SK-N-SH (cell line): ENCODE data around the gene WDR86. TPM values are rescaled to one million over a fixed set of nuclear protein-coding genes. Genes with fewer than 3 reads are reported as not detected.

Experiments
- CTCF ChIA-PET: fragments of 300-600, 350-600 bp; formaldehyde crosslinking; extraction: SDS; loops from one replicate; lab custom pipeline; 2021; lab: Yijun Ruan, JAX
- POLR2A ChIA-PET: fragments of 350-600 bp; sonication (Branson Sonifier 250); formaldehyde crosslinking; extraction: SDS; loops from one replicate; lab custom pipeline; 2020; ENCODE audit warnings: antibody characterized with exemption, inconsistent platforms; lab: Yijun Ruan, JAX
- DNase-seq: peaks from one replicate; pipeline ENCODE4 v3.0.0; 2012
- H2AFZ ChIP-seq: fragments of 200-600 bp; sonication (generic); 2 replicates; pipeline ENCODE4 v1.8.1; 2016; ENCODE audit warnings: antibody characterized with exemption, mild to moderate bottlenecking, low read depth
- H3F3A ChIP-seq: fragments of 200-600 bp; sonication (generic); replicated peaks from 2 replicates; pipeline ENCODE3; 2016; ENCODE audit warnings: antibody characterized with exemption, mild to moderate bottlenecking; ENCODE audit not compliant: insufficient read depth
- H3K27ac ChIP-seq, 2 experiments: fragments of 200-500 bp in 1 of 2; fragments of 200-600 bp in 1 of 2; sonication (Bioruptor generic) in 1 of 2; sonication (generic), shearing (Covaris generic) in 1 of 2; 2 replicates each; pipeline versions ENCODE4 v1.5.1 to v1.6.1; 2014 to 2016; ENCODE audit warnings: low read depth in 2 of 2, inconsistent platforms in 1 of 2, low read length in 1 of 2, mild to moderate bottlenecking in 1 of 2, mixed read lengths in 1 of 2
- H3K27me3 ChIP-seq: fragments of 200-600 bp; sonication (generic), shearing (Covaris generic); 2 replicates; pipeline ENCODE4 v1.6.1; 2016; ENCODE audit warnings: mixed run types; ENCODE audit not compliant: insufficient read depth
- H3K36me3 ChIP-seq, 2 experiments: fragments of 200-500 bp in 1 of 2; fragments of 200-600 bp in 1 of 2; sonication (Bioruptor generic) in 1 of 2; sonication (generic) in 1 of 2; replicated peaks in 1 of 2; 2 replicates each; pipeline versions ENCODE3 to v1.5.1; 2014 to 2016; ENCODE audit warnings: low read length in 1 of 2, mild to moderate bottlenecking in 1 of 2; ENCODE audit not compliant: insufficient read depth in 2 of 2, control insufficient read depth in 1 of 2
- H3K4me1 ChIP-seq, 2 experiments: fragments of 200-500 bp in 1 of 2; fragments of 200-600 bp in 1 of 2; sonication (Bioruptor generic) in 1 of 2; sonication (generic), shearing (Covaris generic) in 1 of 2; 2 replicates each; pipeline versions ENCODE4 v1.5.1 to v1.6.1; 2014 to 2016; ENCODE audit warnings: low read depth in 1 of 2, low read length in 1 of 2, mixed run types in 1 of 2; ENCODE audit not compliant: insufficient read depth in 2 of 2, control insufficient read depth in 1 of 2
- H3K4me2 ChIP-seq: fragments of 200-600 bp; sonication (generic), shearing (Covaris generic); 2 replicates; pipeline ENCODE4 v1.6.1; 2017; ENCODE audit warnings: mixed run types
- H3K4me3 ChIP-seq, 2 experiments: fragments of 200-500 bp in 1 of 2; fragments of 200-600 bp in 1 of 2; sonication (Bioruptor generic) in 1 of 2; sonication (generic), shearing (Covaris generic) in 1 of 2; 2 replicates each; pipeline versions ENCODE4 v1.5.1 to v1.8.1; 2014 to 2016; ENCODE audit warnings: low read depth in 2 of 2, inconsistent platforms in 1 of 2, low read length in 1 of 2, mild to moderate bottlenecking in 1 of 2, mixed read lengths in 1 of 2, moderate library complexity in 1 of 2
- H3K79me2 ChIP-seq: fragments of 200-600 bp; sonication (generic); 2 replicates; pipeline ENCODE4 v1.8.1; 2017; ENCODE audit warnings: mild to moderate bottlenecking; ENCODE audit not compliant: insufficient read depth
- H3K9ac ChIP-seq: fragments of 200-600 bp; sonication (generic); 2 replicates; pipeline ENCODE4 v1.6.1; 2017; ENCODE audit warnings: mixed run types
- H3K9me2 ChIP-seq: fragments of 200-600 bp; sonication (generic); 2 replicates; pipeline ENCODE4 v1.6.1; 2017; ENCODE audit warnings: mixed run types
- H3K9me3 ChIP-seq: fragments of 200-600 bp; sonication (generic); 2 replicates; pipeline ENCODE4 v1.6.1; 2017; ENCODE audit warnings: mixed run types, mild to moderate bottlenecking, moderate library complexity
- H4K20me1 ChIP-seq: fragments of 200-600 bp; sonication (generic); 2 replicates; pipeline ENCODE4 v1.6.1; 2017; ENCODE audit warnings: mild to moderate bottlenecking, mixed run types; ENCODE audit not compliant: insufficient read depth
- EP300 ChIP-seq, 2 experiments: IDR thresholded peaks; 2 replicates each; pipeline versions ENCODE4 v1.4.0 to v1.6.1; 2012; ENCODE audit warnings: borderline replicate concordance in 1 of 2, low read depth in 1 of 2, low read length in 1 of 2
- EZH2phosphoT487 ChIP-seq: fragments of 200-600 bp; sonication (generic); IDR thresholded peaks from 2 replicates; pipeline ENCODE4 v1.6.1; 2017; ENCODE audit warnings: low read depth, mixed run types, mild to moderate bottlenecking, antibody characterized with exemption, moderate library complexity, borderline replicate concordance
- FOSL2 ChIP-seq: IDR thresholded peaks from 2 replicates; pipeline ENCODE4 v1.4.0; 2012; ENCODE audit warnings: low read depth, mild to moderate bottlenecking, moderate library complexity, borderline replicate concordance
- FOXJ3 ChIP-seq: sonication (generic); formaldehyde crosslinking; IDR thresholded peaks from 2 replicates; pipeline ENCODE4 v1.5.1; 2020; ENCODE audit warnings: mild to moderate bottlenecking, missing genetic modification reagents
- FOXM1 ChIP-seq: IDR thresholded peaks from 2 replicates; pipeline ENCODE4 v1.4.0; 2012; ENCODE audit warnings: low read depth, mild to moderate bottlenecking
- GABPA ChIP-seq: IDR thresholded peaks from 2 replicates; pipeline ENCODE4 v1.4.0; 2012; ENCODE audit warnings: low read depth, mild to moderate bottlenecking
- GATA2 ChIP-seq: sonication (generic); formaldehyde crosslinking; IDR thresholded peaks from 2 replicates; pipeline ENCODE4 v1.5.0; 2020; ENCODE audit warnings: mild to moderate bottlenecking, missing genetic modification reagents
- JUND ChIP-seq: IDR thresholded peaks from 2 replicates; pipeline ENCODE4 v1.4.0; 2012
- NFIC ChIP-seq: IDR thresholded peaks from 2 replicates; pipeline ENCODE4 v1.4.0; 2012; ENCODE audit warnings: borderline replicate concordance
- NRF1 ChIP-seq: IDR thresholded peaks from 2 replicates; pipeline ENCODE4 v1.6.1; 2012; ENCODE audit warnings: low read depth, mild to moderate bottlenecking, low read length
- POLR2AphosphoS5 ChIP-seq: IDR thresholded peaks from 2 replicates; pipeline ENCODE4 v1.6.1; 2012; ENCODE audit warnings: low read depth, low read length
- RXRA ChIP-seq: IDR thresholded peaks from 2 replicates; pipeline ENCODE4 v1.4.0; 2012; ENCODE audit warnings: low read depth, mild to moderate bottlenecking, borderline replicate concordance
- SMC3 ChIP-seq: IDR thresholded peaks from 2 replicates; pipeline ENCODE4 v1.6.1; 2012; ENCODE audit warnings: low read depth, low read length, improper control_type of control experiment
- YY1 ChIP-seq: IDR thresholded peaks from 2 replicates; pipeline ENCODE4 v1.4.0; 2012; ENCODE audit warnings: low read depth, mild to moderate bottlenecking
- WGBS: methylation state at CpG from one replicate; pipeline ENCODE4 v1.1.6; 2017; ENCODE audit warnings: low lambda C conversion rate; 5-methylcytosine and 5-hydroxymethylcytosine counted together
- polyA plus RNA-seq, 3 experiments: library from polyadenylated mRNA; depleted of rRNA; stranded (reverse); fragments of >200 nt; gene quantifications; 2 replicates each; pipeline ENCODE4 v1.2.3, GENCODE V29; 2012
- TF ChIP-seq, protein P1 (sequence below): IDR thresholded peaks from 2 replicates; pipeline ENCODE4 v1.4.0; 2012; ENCODE audit warnings: low read depth
- TF ChIP-seq, protein P2 (sequence below): IDR thresholded peaks from 2 replicates; pipeline ENCODE4; 2012
- TF ChIP-seq, protein P3 (sequence below): IDR thresholded peaks from 2 replicates; pipeline ENCODE4 v1.6.1; 2012; ENCODE audit warnings: mild to moderate bottlenecking, low read depth, low read length, moderate library complexity
- TF ChIP-seq, protein P4 (sequence below): fragments of 200-600 bp; sonication (generic); IDR thresholded peaks from 2 replicates; pipeline ENCODE4 v1.6.1; 2017; ENCODE audit warnings: antibody characterized with exemption, mild to moderate bottlenecking, moderate library complexity

Gene WDR86
- polyA plus RNA-seq, 1 of the 3 experiments (the other 2 are of a cell fraction) = 1.0 TPM

DNA sequence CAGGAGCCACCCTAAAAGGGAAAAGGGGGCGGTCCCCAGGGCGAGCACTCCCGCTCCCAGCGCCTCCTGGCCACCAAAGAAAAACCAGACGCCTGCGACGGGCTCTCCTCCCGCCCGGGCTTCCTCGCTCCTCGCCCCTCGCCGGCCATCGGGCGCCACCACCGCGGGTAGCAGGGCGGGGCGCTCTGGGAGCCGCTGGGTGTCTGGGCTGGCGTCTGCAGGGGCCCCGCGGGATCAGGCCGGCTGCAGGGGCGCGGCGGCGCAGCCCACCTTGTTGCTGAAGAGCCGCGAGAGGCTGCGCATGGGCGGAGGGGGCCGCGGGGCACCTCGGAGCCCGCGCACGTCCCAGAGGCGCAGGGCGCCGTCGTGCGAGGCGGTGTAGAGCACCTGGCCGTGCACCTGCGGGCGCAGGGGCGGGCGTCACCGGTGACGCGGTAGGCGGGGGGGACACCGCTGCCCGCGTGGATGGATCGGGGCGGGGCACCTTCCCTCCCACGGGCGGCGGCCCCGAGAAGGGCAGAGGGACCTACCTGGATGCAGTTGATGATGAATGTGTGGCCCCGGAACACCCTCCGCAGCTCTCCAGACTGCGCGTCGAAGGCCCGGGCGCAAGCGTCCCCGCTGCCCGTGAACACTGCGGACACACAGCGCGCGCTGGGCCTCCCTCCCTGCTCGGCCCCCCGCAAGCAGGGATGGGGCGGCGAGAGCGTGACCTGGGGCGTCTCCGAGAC lies 28.3 kb downstream of the WDR86 start:
- H4K20me1 ChIP-seq = no peaks in the 10 kb centered on the region
- H3K27me3 ChIP-seq = no peaks in the 10 kb centered on the region
- no peak overlapping the region for H2AFZ ChIP-seq
- H3K4me1 ChIP-seq = no peaks in the 10 kb centered on the region; a peak in 1 of 4 replicates
- H3K27ac ChIP-seq = no peak overlapping the region
- ChIA-PET CTCF (interaction anchor here (1.4 kb wide), 1 partner anchor 13 kb away, joined by 4 read pairs; no protein-coding TSS in a partner anchor), POLR2A (no interaction called here)
- WGBS = 69% methylated on average over 34 of the region's 83 CpGs
- H3K36me3 ChIP-seq = peaks cover 15 to 28% of the 10 kb centered on the region in 2 experiments
- H3K4me3 ChIP-seq = no peak overlapping the region
- DNase-seq = peak; percentile 77
- TF ChIP-seq NRF1 = no peak
- TF ChIP-seq, protein P1, sequence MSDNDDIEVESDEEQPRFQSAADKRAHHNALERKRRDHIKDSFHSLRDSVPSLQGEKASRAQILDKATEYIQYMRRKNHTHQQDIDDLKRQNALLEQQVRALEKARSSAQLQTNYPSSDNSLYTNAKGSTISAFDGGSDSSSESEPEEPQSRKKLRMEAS = no peak
- TF ChIP-seq, protein P2, sequence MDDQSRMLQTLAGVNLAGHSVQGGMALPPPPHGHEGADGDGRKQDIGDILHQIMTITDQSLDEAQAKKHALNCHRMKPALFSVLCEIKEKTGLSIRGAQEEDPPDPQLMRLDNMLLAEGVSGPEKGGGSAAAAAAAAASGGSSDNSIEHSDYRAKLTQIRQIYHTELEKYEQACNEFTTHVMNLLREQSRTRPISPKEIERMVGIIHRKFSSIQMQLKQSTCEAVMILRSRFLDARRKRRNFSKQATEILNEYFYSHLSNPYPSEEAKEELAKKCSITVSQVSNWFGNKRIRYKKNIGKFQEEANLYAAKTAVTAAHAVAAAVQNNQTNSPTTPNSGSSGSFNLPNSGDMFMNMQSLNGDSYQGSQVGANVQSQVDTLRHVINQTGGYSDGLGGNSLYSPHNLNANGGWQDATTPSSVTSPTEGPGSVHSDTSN = no peak
- TF ChIP-seq GABPA = no peak
- TF ChIP-seq JUND = no peak
- no peak for TF ChIP-seq FOSL2
- TF ChIP-seq, protein P3, sequence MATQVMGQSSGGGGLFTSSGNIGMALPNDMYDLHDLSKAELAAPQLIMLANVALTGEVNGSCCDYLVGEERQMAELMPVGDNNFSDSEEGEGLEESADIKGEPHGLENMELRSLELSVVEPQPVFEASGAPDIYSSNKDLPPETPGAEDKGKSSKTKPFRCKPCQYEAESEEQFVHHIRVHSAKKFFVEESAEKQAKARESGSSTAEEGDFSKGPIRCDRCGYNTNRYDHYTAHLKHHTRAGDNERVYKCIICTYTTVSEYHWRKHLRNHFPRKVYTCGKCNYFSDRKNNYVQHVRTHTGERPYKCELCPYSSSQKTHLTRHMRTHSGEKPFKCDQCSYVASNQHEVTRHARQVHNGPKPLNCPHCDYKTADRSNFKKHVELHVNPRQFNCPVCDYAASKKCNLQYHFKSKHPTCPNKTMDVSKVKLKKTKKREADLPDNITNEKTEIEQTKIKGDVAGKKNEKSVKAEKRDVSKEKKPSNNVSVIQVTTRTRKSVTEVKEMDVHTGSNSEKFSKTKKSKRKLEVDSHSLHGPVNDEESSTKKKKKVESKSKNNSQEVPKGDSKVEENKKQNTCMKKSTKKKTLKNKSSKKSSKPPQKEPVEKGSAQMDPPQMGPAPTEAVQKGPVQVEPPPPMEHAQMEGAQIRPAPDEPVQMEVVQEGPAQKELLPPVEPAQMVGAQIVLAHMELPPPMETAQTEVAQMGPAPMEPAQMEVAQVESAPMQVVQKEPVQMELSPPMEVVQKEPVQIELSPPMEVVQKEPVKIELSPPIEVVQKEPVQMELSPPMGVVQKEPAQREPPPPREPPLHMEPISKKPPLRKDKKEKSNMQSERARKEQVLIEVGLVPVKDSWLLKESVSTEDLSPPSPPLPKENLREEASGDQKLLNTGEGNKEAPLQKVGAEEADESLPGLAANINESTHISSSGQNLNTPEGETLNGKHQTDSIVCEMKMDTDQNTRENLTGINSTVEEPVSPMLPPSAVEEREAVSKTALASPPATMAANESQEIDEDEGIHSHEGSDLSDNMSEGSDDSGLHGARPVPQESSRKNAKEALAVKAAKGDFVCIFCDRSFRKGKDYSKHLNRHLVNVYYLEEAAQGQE = no peak
- TF ChIP-seq FOXJ3 (CRISPR knock-in tag) = no peak
- TF ChIP-seq SMC3 = no peak
- H3K9ac ChIP-seq = no peak overlapping the region
- no peaks in the 10 kb centered on the region for H3K9me2 ChIP-seq
- no peaks in the 10 kb centered on the region for H3K79me2 ChIP-seq
- H3K4me2 ChIP-seq = no peak overlapping the region
- H3K9me3 ChIP-seq = no peaks in the 10 kb centered on the region
- peaks cover 4% of the 10 kb centered on the region for H3F3A ChIP-seq

DNA sequence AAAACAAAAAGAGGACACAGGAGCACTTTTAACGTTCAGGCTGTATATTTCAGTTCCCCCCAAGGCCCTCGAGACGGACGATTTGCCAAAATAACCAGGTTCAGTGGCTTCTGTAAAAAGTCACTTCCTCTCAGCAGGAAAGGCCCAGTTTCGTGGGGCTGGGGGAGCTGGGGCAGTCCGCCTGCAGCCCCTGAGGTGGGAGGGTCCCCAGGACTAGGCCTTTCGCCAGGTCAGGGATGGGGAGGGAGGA lies 28.8 kb downstream of the WDR86 start:
- Histone ChIP-seq H3K9ac (no peak overlapping the region), H3K79me2 (no peaks in the 10 kb centered on the region), H3K27ac (no peak overlapping the region), H2AFZ (no peak overlapping the region), H3K4me3 (no peak overlapping the region), H3F3A (peaks cover 4% of the 10 kb centered on the region), H3K36me3 (peaks cover 15 to 33% of the 10 kb centered on the region in 2 experiments), H3K27me3 (no peaks in the 10 kb centered on the region), H3K4me2 (no peak overlapping the region), H3K4me1 (no peaks in the 10 kb centered on the region; a peak in 1 of 4 replicates), H4K20me1 (no peaks in the 10 kb centered on the region), H3K9me2 (no peaks in the 10 kb centered on the region), H3K9me3 (no peaks in the 10 kb centered on the region)
- ChIA-PET CTCF (interaction anchor here (1.4 kb wide), 1 partner anchor 12 kb away, joined by 4 read pairs; no protein-coding TSS in a partner anchor), POLR2A (no interaction called here)
- 86% methylated on average over 7 of the region's 7 CpGs for WGBS
- DNase-seq = peak; percentile 52
- no peak for TF ChIP-seq EP300 (IDR thresholded peaks at IDR 0.05; ENCODE audit: borderline replicate concordance in 1 of 2, low read depth in 1 of 2, low read length in 1 of 2)
- no peak for TF ChIP-seq JUND
- TF ChIP-seq RXRA = no peak
- TF ChIP-seq, protein P1 = no peak
- TF ChIP-seq, protein P4, sequence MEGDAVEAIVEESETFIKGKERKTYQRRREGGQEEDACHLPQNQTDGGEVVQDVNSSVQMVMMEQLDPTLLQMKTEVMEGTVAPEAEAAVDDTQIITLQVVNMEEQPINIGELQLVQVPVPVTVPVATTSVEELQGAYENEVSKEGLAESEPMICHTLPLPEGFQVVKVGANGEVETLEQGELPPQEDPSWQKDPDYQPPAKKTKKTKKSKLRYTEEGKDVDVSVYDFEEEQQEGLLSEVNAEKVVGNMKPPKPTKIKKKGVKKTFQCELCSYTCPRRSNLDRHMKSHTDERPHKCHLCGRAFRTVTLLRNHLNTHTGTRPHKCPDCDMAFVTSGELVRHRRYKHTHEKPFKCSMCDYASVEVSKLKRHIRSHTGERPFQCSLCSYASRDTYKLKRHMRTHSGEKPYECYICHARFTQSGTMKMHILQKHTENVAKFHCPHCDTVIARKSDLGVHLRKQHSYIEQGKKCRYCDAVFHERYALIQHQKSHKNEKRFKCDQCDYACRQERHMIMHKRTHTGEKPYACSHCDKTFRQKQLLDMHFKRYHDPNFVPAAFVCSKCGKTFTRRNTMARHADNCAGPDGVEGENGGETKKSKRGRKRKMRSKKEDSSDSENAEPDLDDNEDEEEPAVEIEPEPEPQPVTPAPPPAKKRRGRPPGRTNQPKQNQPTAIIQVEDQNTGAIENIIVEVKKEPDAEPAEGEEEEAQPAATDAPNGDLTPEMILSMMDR = no peak
- no peak for TF ChIP-seq NRF1
- TF ChIP-seq, protein P2 = no peak
- no peak for TF ChIP-seq FOSL2
- no peak for TF ChIP-seq NFIC
- TF ChIP-seq FOXM1 = no peak
- no peak for TF ChIP-seq YY1
- no peak for TF ChIP-seq EZH2phosphoT487
- TF ChIP-seq POLR2AphosphoS5 = no peak
- no peak for TF ChIP-seq SMC3
- no peak for TF ChIP-seq GATA2 (CRISPR knock-in tag)
